ENCODE data around the gene MKKS.
"Not testable (repeated sequence)": the region's sequence is repeated elsewhere in the genome, so short reads cannot be mapped to it uniquely, and the experiment has no call there.

MKKS gene

GRCh38 chr20:10411673-10412072 lies 22.3 kb downstream of the MKKS start:
- DNase-seq, result no peak

GRCh38 chr20:10408108-10408813 lies 25.8 kb downstream of the MKKS start:
- no peak for DNase-seq

GRCh38 chr20:10404959-10405530 lies 29.0 kb downstream of the MKKS start:
- DNase-seq, result no peak

- DNase-seq, result no peak
Measured at GRCh38 chr20:10404023-10404628, 29.9 kb downstream of the MKKS start.

- no peak for DNase-seq
Measured at GRCh38 chr20:10402938-10403608, 30.9 kb downstream of the MKKS start.

- no peak for DNase-seq
Measured at GRCh38 chr20:10398834-10399369, 35.1 kb downstream of the MKKS start.

GRCh38 chr20:10394752-10395151 lies 39.3 kb downstream of the MKKS start:
- DNase-seq, result not testable (repeated sequence)

- no peak for DNase-seq
Measured at GRCh38 chr20:10390709-10391108, 43.3 kb downstream of the MKKS start.

GRCh38 chr20:10388597-10388996 lies 45.4 kb downstream of the MKKS start:
- DNase-seq, result no peak

- DNase-seq, result no peak
Measured at GRCh38 chr20:10387686-10388085, 46.3 kb downstream of the MKKS start.

- peak; percentile 61 for DNase-seq
Measured at GRCh38 chr20:10385850-10386544, 48.0 kb downstream of the MKKS start.

GRCh38 chr20:10381477-10381876 lies 52.5 kb downstream of the MKKS start:
- peak; percentile 14 for DNase-seq

- DNase-seq, result no peak
Measured at GRCh38 chr20:10379761-10380160, 54.3 kb downstream of the MKKS start.

GRCh38 chr20:10376270-10377075 lies 57.5 kb downstream of the MKKS start:
- DNase-seq, result no peak

- no peak for DNase-seq
Measured at GRCh38 chr20:10375191-10375590, 58.8 kb downstream of the MKKS start.

GRCh38 chr20:10374036-10374435 lies 60.0 kb downstream of the MKKS start:
- DNase-seq, result no peak

- no peak for DNase-seq
Measured at GRCh38 chr20:10371467-10371866, 62.6 kb downstream of the MKKS start.

GRCh38 chr20:10370091-10370887 lies 63.7 kb downstream of the MKKS start:
- peak; percentile 53 for DNase-seq

GRCh38 chr20:10369723-10370090 lies 64.3 kb downstream of the MKKS start:
- DNase-seq, result no peak

GRCh38 chr20:10368702-10369041 lies 65.3 kb downstream of the MKKS start:
- DNase-seq, result no peak

GRCh38 chr20:10367943-10368701 lies 65.9 kb downstream of the MKKS start:
- DNase-seq, result no peak
